Liver (tissue), 3 donors: ENCODE data around the gene SLC6A18.

Experiments used
- JUND ChIP-seq, 2 donors: IDR thresholded peaks; 2 replicates each; pipeline ENCODE4 v1.6.1; 2016; ENCODE audit warnings: antibody characterized with exemption in 2 of 2
- RXRA ChIP-seq, 2 donors: IDR thresholded peaks; 2 replicates each; pipeline ENCODE4 v1.6.1; 2017 to 2018; ENCODE audit warnings: antibody characterized with exemption in 2 of 2, mild to moderate bottlenecking in 1 of 2
- TF ChIP-seq, protein P1 (sequence below): fragments of 150-350 bp; IDR thresholded peaks from 2 replicates; pipeline ENCODE4 v1.5.1; 2017; ENCODE audit warnings: improper control_type of control experiment, low read depth, low read length; ENCODE audit not compliant: missing input control
- TF ChIP-seq, protein P2 (sequence below): IDR thresholded peaks from 2 replicates; pipeline ENCODE4 v1.6.1; 2016; ENCODE audit warnings: antibody characterized with exemption
- donor health status: healthy.
- donor health status: healthy.

DNA sequence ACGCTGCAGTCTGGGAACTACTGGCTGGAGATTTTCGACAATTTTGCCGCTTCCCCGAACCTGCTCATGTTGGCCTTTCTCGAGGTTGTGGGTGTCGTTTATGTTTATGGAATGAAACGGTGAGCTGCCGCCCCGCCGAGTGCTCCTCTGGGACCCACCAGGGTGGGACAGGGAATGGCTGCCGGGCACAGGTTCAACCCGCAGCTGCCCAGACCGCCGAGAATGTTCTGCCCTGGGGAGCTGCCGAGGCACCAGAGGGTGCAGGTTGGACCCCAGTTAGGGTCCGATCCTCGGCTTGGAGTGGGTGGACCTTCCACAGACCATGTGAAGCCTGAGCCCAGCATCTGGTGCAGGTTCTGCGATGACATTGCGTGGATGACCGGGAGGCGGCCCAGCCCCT is 19.1 kb downstream of the SLC6A18 start:
- TF ChIP-seq, protein P1, sequence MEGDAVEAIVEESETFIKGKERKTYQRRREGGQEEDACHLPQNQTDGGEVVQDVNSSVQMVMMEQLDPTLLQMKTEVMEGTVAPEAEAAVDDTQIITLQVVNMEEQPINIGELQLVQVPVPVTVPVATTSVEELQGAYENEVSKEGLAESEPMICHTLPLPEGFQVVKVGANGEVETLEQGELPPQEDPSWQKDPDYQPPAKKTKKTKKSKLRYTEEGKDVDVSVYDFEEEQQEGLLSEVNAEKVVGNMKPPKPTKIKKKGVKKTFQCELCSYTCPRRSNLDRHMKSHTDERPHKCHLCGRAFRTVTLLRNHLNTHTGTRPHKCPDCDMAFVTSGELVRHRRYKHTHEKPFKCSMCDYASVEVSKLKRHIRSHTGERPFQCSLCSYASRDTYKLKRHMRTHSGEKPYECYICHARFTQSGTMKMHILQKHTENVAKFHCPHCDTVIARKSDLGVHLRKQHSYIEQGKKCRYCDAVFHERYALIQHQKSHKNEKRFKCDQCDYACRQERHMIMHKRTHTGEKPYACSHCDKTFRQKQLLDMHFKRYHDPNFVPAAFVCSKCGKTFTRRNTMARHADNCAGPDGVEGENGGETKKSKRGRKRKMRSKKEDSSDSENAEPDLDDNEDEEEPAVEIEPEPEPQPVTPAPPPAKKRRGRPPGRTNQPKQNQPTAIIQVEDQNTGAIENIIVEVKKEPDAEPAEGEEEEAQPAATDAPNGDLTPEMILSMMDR: no peak
- TF ChIP-seq RXRA (IDR thresholded peaks at IDR 0.05) (no peak), JUND (IDR thresholded peaks at IDR 0.05) (no peak)
- TF ChIP-seq, protein P2, sequence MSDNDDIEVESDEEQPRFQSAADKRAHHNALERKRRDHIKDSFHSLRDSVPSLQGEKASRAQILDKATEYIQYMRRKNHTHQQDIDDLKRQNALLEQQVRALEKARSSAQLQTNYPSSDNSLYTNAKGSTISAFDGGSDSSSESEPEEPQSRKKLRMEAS: no peak
